SKM-1 (cell line): ENCODE data around the gene CALHM1.
"Not testable (repeated sequence)": the region's sequence is repeated elsewhere in the genome, so short reads cannot be mapped to it uniquely, and the experiment has no call there.

Source experiments
- DNase-seq: peaks from one replicate; lab custom pipeline; 2025; ENCODE audit not compliant: unreplicated experiment; lab: John Stamatoyannopoulos, UW

The CALHM1 gene

DNA sequence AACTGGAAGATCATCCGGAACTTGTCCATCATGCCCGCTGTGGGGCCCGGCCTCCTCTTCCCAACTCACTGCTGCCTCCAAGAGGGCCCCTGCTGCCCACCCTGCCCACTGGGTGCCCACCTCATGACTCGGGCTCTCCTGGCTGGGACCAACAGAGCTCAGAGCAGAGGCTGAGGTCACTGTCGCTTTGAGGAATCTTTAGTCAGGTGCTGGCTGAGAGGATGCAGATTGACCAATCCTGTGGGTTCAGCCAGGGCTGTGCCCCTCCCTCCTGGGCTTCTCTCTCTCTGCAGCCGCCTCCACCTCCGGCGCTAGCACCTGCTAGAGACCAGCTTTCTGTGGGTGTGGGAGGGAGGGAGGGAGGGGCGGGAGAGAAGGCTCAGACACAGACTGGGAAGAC is at the start of gene CALHM1:
CALHM1 (minus strand) TSS at position 181 of the 400 bp plus-strand sequence; CDS start at position 32, 149 bp downstream.
- no peak for DNase-seq

GRCh38 chr10:103507235-103508191 is 48.8 kb upstream of the CALHM1 start:
- DNase-seq, result no peak

GRCh38 chr10:103506061-103506460 is 47.4 kb upstream of the CALHM1 start:
- DNase-seq, result no peak

- no peak for DNase-seq
These were observed 45.6 kb upstream of the CALHM1 start for GRCh38 chr10:103504181-103504783.

- not testable (repeated sequence) for DNase-seq
These were observed 45.1 kb upstream of the CALHM1 start for GRCh38 chr10:103503777-103504176.

DNA sequence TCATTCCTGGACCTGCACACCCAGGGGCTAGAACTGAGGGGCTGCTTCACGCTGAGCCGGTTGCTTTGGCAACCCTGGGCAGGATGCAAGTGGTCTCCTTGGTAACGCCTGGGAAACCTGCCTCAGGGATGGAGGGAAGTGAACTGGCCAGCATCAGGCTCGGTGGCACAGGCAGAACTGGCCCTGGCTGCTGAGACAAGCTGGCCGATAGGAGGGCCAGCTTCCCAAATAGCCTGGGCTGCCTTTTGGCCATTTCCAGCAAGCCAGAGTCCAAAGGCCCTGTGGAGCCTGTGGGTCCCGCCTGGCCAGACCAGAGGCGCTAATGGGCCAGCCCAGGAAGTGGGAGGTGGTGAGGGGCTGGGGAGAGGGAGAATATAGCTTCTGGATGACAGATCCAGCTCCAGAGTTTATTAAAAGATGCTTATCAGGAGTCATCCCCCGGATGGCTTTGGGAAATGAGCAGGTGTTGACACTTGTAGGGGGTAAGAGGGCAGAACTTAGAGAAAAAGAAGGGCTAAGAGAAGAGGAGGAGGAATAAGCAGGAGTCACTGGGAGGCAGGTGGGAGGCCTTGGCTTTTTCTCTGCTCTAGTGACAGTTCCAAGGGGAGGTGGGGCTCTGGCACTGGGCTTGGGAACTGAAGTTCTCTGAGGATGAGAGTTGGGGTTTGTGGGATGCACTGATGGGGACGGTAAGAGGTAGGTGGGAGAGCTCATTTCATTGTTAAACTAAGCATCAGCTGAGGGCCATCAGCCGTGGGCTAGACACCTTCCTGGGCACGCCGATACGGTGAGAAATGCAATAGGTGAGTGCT is 44.4 kb upstream of the CALHM1 start:
- no peak for DNase-seq

- no peak for DNase-seq
These were observed 42.5 kb upstream of the CALHM1 start for GRCh38 chr10:103501186-103501585.

- no peak for DNase-seq
These were observed 41.8 kb upstream of the CALHM1 start for GRCh38 chr10:103500481-103500880.

GRCh38 chr10:103499881-103500280 is 41.2 kb upstream of the CALHM1 start:
- DNase-seq, result no peak

GRCh38 chr10:103498936-103499638 is 40.4 kb upstream of the CALHM1 start:
- DNase-seq, result no peak

DNA sequence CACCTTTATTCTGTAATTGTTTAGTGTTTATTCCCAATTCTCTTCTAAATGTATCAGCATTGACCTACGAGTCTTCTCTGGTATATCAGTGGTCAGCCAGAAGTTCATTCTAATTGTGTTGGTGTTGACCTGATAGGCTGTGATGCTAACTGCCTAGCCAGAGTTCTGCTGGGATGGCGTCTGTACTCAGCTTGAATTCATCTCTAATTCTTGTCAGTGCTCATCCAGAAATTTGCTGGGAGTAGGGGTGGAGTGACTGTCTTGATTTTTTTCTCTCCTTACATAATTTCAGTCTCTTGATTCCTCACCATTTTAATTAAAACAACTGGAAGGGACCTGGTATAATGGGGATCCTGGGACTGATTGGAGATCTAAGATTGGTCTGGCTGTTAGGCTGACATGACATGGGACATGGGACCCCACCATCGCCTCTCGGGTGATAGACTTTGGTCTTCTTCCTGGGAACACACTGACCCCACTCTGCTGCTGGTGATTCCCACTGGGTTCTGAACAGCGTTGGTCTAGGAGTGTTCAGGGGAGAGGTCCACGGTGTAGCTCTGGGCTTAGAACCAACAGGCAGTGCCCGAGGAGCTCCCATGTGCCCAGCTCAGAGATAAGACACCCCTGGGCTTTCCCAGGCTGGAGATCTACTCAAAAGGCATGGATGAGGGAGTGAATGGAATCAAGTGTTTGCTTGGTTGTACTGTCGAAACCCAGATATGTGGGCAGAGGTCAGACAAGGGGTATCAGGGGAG is 38.6 kb upstream of the CALHM1 start:
- DNase-seq, result no peak

DNA sequence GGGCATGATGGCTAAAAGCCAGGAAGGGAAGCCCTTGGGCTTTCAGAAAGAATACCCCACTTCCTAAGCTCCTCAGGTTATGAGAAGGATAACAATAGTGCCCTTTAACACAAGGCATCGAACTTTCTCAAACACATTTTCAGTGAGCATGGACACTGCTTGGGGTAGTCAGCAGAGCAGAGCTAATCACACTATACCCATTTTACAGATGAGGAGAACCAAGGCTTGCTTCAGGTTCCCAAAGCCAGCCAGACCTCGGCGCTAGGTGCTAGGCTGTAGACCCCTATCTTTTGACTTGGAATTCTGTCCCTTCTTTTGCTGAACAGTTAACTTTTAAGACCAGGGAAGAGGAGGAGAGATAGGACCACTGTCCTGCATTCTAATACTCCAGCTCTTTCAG is 36.6 kb upstream of the CALHM1 start:
- no peak for DNase-seq

GRCh38 chr10:103493916-103494877 is 35.5 kb upstream of the CALHM1 start:
- no peak for DNase-seq

- no peak for DNase-seq
These were observed 34.7 kb upstream of the CALHM1 start, which contains the start of gene NEURL1 for GRCh38 chr10:103493362-103493915. TSS of gene NEURL1 (plus strand) at chr10:103493705. CDS start at chr10:103494388, 683 bp downstream.

DNA sequence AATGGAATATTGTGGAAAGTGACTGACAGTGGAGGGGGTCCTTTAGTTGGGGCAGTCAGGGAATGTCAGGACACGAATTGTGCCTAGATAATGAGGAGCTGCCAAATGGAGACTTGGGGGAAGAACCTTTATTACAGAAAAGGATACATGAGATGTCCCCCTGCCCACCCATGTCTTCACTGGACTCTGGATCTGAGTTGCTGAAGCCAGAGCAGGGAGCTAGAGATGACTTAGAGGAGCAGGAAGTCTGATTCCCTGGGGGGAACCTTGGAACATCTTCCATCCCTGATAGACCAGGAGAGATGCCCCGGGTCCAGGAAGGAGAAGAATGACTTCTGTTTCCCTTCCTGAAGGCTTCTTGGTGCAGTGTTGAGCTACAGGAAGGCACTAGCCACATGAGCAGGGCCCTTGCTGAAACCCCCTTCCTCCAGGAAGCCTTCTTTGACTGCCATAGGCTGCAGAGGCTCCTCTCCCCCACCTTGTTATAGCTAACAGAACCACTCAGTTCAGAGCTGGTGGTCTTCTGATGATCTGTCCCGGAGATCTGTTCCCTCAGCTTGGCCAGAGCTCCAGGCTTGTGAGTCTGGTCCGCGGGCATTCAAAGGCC is 34.1 kb upstream of the CALHM1 start:
- DNase-seq, result no peak

- DNase-seq, result no peak
These were observed 33.1 kb upstream of the CALHM1 start for GRCh38 chr10:103491729-103492364.

- DNase-seq, result no peak
These were observed 32.2 kb upstream of the CALHM1 start for GRCh38 chr10:103490986-103491314.

DNA sequence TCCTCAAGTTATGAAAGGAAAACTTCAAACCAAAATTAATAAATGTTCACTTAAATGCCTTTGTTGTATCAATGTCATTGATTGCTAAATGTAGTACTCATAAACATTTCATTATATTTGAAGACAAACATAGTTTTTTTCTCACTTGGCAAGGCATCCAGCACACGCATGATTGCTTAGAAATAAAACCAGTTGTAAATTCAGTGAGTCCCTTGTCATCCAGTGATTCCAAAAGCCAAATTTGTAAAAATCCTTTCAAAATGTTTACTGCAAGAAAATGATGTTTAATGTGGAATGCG is 28.7 kb upstream of the CALHM1 start:
- no peak for DNase-seq
